GM06990 (cell line): ENCODE measurements around the gene MBNL3.

Experiments
- DNase-seq: peaks from one replicate; pipeline ENCODE4 v3.0.0-alpha.2; 2011; ENCODE audit not compliant: insufficient read length; ENCODE audit errors: extremely low read depth
- H3K27me3 ChIP-seq: replicated peaks from 2 replicates; pipeline ENCODE4 v1.6.0; 2011; ENCODE audit warnings: low read length; ENCODE audit not compliant: control insufficient read depth, insufficient read depth
- H3K36me3 ChIP-seq: 2 replicates; pipeline ENCODE4 v1.5.1; 2011; ENCODE audit warnings: low read length; ENCODE audit not compliant: control insufficient read depth, insufficient read depth
- H3K4me3 ChIP-seq: replicated peaks from 2 replicates; pipeline ENCODE4 v1.5.1; 2011; ENCODE audit warnings: low read depth, mild to moderate bottlenecking, control low read depth, low read length
- CTCF ChIP-seq: IDR thresholded peaks from 2 replicates; pipeline ENCODE4 v1.5.1; 2011; ENCODE audit warnings: low read length, control low read depth, mild to moderate bottlenecking, inconsistent platforms; ENCODE audit not compliant: insufficient read depth, poor library complexity, severe bottlenecking

MBNL3 gene

GRCh38 chrX:132407691-132408090 lies 81.1 kb downstream of the MBNL3 start:
- no peak for DNase-seq
- no peaks in the 10 kb centered on the region for H3K36me3 ChIP-seq
- no peaks in the 10 kb centered on the region; the same call in none of the 2 replicates for H3K27me3 ChIP-seq
- no peak for TF ChIP-seq CTCF
- H3K4me3 ChIP-seq: no peak overlapping the region

- Histone ChIP-seq H3K27me3 (no peaks in the 10 kb centered on the region; the same call in none of the 2 replicates), H3K36me3 (no peaks in the 10 kb centered on the region), H3K4me3 (no peak overlapping the region)
- DNase-seq: no peak
- TF ChIP-seq CTCF: no peak
These were observed 82.7 kb downstream of the MBNL3 start for GRCh38 chrX:132406106-132406505.

- Histone ChIP-seq H3K27me3 (no peaks in the 10 kb centered on the region; the same call in 1 of the 2 replicates), H3K36me3 (no peaks in the 10 kb centered on the region), H3K4me3 (no peak overlapping the region)
- no peak for DNase-seq
- no peak for TF ChIP-seq CTCF
These were observed 84.6 kb downstream of the MBNL3 start for GRCh38 chrX:132404266-132404665.

GRCh38 chrX:132401935-132402334 lies 86.9 kb downstream of the MBNL3 start:
- no peak for TF ChIP-seq CTCF
- Histone ChIP-seq H3K4me3 (no peak overlapping the region), H3K27me3 (no peaks in the 10 kb centered on the region), H3K36me3 (no peaks in the 10 kb centered on the region)
- no peak for DNase-seq

GRCh38 chrX:132400706-132401105 lies 88.1 kb downstream of the MBNL3 start:
- Histone ChIP-seq H3K4me3 (no peak overlapping the region), H3K27me3 (no peaks in the 10 kb centered on the region), H3K36me3 (no peaks in the 10 kb centered on the region)
- no peak for DNase-seq
- TF ChIP-seq CTCF: no peak

GRCh38 chrX:132395645-132396044 lies 93.2 kb downstream of the MBNL3 start:
- Histone ChIP-seq H3K27me3 (no peaks in the 10 kb centered on the region), H3K4me3 (no peak overlapping the region), H3K36me3 (no peaks in the 10 kb centered on the region)
- TF ChIP-seq CTCF: no peak
- no peak for DNase-seq
